Gastroesophageal sphincter (tissue), 4 donors: ENCODE results near the gene STK35. TPM values are rescaled to one million over a fixed set of nuclear protein-coding genes. Genes with fewer than 3 reads are reported as not detected.

ENCODE experiments used
- ATAC-seq: fragments of 150-250 bp; one replicate; pipeline ENCODE4 v1.9.1; 2016; ENCODE audit warnings: mild to moderate bottlenecking, moderate library complexity
- H3K27ac ChIP-seq, 4 donors: fragments of 200-600 bp; sonication (generic) in 3 of 4; 1 replicate in 3 of 4; 2 replicates in 1 of 4; pipeline ENCODE4 v1.5.1; 2016 to 2019
- H3K27me3 ChIP-seq: fragments of 200-600 bp; sonication (generic); one replicate; pipeline ENCODE4 v1.5.1; 2019
- H3K36me3 ChIP-seq, 2 donors: fragments of 200-600 bp; sonication (generic); one replicate each; pipeline ENCODE4 v1.5.1; 2019; ENCODE audit warnings: control low read depth in 1 of 2
- H3K4me1 ChIP-seq, 3 donors: fragments of 200-600 bp; sonication (generic); 1 replicate in 2 of 3; 2 replicates in 1 of 3; pipeline ENCODE4 v1.5.1; 2016 to 2019; ENCODE audit warnings: control low read depth in 2 of 3
- H3K4me3 ChIP-seq, 2 donors: fragments of 200-600 bp; sonication (generic); one replicate each; pipeline ENCODE4 v1.5.1; 2019; ENCODE audit warnings: mild to moderate bottlenecking in 1 of 2, moderate library complexity in 1 of 2
- H3K9me3 ChIP-seq, 3 donors: fragments of 200-600 bp; sonication (generic); one replicate each; pipeline ENCODE4 v1.5.1; 2017 to 2019; ENCODE audit warnings: control low read depth in 2 of 3
- EP300 ChIP-seq: sonication (generic); formaldehyde crosslinking; IDR thresholded peaks from one replicate; pipeline ENCODE4 v1.6.1; 2017; ENCODE audit warnings: antibody characterized with exemption, mild to moderate bottlenecking
- POLR2A ChIP-seq, 2 donors: fragments of 450-650 bp; IDR thresholded peaks; one replicate each; pipeline ENCODE4 v1.6.1; 2017; ENCODE audit warnings: antibody characterized with exemption in 2 of 2, mild to moderate bottlenecking in 2 of 2, moderate library complexity in 1 of 2
- POLR2AphosphoS5 ChIP-seq: sonication (generic); formaldehyde crosslinking; IDR thresholded peaks from one replicate; pipeline ENCODE4 v1.6.1; 2017; ENCODE audit warnings: antibody characterized with exemption
- WGBS, 2 donors: methylation state at CpG; one replicate each; pipeline ENCODE4 v1.1.5; 2018; ENCODE audit warnings: low coverage in 1 of 2; 5-methylcytosine and 5-hydroxymethylcytosine counted together
- total RNA-seq, 4 donors: library from RNA; depleted of rRNA; stranded (reverse); fragments of >200 nt; gene quantifications; one replicate each; pipeline ENCODE4 v1.1.0, GENCODE V29; 2016
- TF ChIP-seq, protein P1 (sequence below), 4 experiments: fragments of 200-600 bp in 2 of 4; fragments of 450-650 bp in 2 of 4; sonication (generic) in 1 of 4; IDR thresholded peaks; one replicate each; pipeline ENCODE4 v1.5.1; 2017 to 2019; ENCODE audit warnings: antibody characterized with exemption in 4 of 4, mild to moderate bottlenecking in 2 of 4, moderate library complexity in 2 of 4

STK35 gene
- total RNA-seq, 4 donors from 2014 or later = 18.3 to 24.6 (median 20.4) TPM

DNA sequence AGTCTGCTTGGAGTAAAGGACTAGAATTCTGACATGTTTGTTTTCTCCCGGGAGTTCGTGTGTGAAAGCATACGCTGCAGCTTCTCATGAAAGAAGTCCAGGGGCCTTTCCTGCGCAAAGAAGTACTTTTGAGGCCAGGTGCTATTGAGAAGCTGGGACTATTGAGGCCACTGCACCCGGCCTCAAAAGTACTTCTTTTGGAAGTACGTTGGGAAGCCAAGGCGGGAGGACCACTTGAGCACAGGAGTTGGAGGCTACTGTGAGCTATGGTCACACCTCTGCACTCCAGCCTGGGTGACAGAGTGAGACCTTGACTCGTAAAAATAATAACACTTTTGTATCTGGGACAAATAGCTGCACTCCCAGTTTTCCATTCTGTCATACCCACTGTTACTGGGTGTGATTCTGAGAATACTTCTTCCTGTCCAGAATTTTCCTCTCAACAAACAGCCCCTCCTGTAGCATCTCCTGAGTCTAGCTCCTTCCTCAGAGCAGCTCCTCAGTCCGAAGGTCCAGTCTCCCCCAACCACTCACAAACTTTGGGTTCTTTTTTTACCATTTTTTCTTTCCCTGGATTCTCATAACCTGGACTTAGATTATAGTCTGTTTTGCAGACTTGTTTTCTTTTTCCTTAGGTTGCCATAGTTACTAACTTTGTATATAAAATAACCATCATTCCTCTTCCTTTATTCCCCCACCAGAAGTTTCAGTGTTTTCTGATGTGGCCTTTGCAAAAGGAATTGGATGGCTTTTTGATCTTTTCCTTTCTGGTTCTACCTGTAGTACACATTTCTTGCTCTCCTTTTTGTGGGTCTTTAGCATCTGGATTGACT is 12.7 kb downstream of the STK35 start:
- WGBS, 2 donors = 48 to 70% methylated on average over 3 to 6 of the region's 9 CpGs
- no peaks in the 10 kb centered on the region for H3K9me3 ChIP-seq
- no peak for ATAC-seq
- peaks cover 11 to 86% (median 35%) of the 10 kb centered on the region in 3 donors for H3K4me1 ChIP-seq
- H3K27ac ChIP-seq = peak overlapping the region in 3 of 4 donors; percentile 44 to 69 (median 63)
- no peak overlapping the region for H3K4me3 ChIP-seq
- no peaks in the 10 kb centered on the region for H3K27me3 ChIP-seq
- TF ChIP-seq EP300 = no peak
- no peak for TF ChIP-seq POLR2A (IDR thresholded peaks at IDR 0.05)
- TF ChIP-seq, protein P1, sequence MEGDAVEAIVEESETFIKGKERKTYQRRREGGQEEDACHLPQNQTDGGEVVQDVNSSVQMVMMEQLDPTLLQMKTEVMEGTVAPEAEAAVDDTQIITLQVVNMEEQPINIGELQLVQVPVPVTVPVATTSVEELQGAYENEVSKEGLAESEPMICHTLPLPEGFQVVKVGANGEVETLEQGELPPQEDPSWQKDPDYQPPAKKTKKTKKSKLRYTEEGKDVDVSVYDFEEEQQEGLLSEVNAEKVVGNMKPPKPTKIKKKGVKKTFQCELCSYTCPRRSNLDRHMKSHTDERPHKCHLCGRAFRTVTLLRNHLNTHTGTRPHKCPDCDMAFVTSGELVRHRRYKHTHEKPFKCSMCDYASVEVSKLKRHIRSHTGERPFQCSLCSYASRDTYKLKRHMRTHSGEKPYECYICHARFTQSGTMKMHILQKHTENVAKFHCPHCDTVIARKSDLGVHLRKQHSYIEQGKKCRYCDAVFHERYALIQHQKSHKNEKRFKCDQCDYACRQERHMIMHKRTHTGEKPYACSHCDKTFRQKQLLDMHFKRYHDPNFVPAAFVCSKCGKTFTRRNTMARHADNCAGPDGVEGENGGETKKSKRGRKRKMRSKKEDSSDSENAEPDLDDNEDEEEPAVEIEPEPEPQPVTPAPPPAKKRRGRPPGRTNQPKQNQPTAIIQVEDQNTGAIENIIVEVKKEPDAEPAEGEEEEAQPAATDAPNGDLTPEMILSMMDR (IDR thresholded peaks at IDR 0.05) = no peak
- TF ChIP-seq POLR2AphosphoS5 = no peak
- H3K36me3 ChIP-seq = peaks cover 0 to 29% of the 10 kb centered on the region in 2 donors

DNA sequence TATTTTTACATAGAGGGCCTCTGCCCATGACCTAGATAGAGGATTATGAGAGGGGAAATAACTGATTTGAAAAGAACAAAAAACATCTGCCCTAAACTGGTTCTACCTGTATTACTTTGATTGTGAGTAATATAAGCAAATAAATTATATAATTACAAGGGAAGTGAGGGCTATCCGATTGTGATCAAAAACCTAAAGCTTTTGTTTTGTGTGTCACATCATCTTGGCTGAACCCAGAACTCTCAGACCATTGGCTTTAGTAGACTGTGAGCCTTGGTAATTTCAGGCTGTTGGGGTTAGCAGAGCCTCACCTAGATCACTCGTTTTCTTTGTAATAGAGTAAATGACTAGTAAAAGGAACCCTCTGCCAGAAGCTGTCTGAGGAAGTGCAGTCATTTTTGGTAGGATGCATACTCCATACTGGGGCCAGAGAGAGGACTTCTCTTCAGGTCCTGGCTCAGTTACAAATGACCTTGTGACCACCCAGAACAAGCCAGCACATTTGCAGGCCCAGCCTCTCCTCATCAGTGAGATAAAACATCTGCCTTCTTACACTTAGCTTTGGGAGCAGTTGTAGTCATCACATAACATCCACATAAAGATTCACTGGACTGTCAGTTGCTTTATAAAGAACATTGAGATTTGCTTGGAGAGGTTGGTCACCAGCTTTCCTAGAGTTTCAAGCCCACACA is 13.5 kb downstream of the STK35 start:
- WGBS, 2 donors = 28 to 30% methylated on average over 2 of the region's 2 CpGs
- H3K27me3 ChIP-seq = no peaks in the 10 kb centered on the region
- peak; percentile 45 for TF ChIP-seq POLR2AphosphoS5
- TF ChIP-seq, protein P1 (IDR thresholded peaks at IDR 0.05) = no peak
- peak; percentile 87 for ATAC-seq
- peaks cover 0 to 29% of the 10 kb centered on the region in 2 donors for H3K36me3 ChIP-seq
- H3K4me1 ChIP-seq = peaks cover 5 to 86% (median 31%) of the 10 kb centered on the region in 3 donors
- no peaks in the 10 kb centered on the region for H3K9me3 ChIP-seq
- H3K27ac ChIP-seq = peak overlapping the region in 3 of 4 donors; percentile 44 to 69 (median 63)
- no peak overlapping the region for H3K4me3 ChIP-seq

DNA sequence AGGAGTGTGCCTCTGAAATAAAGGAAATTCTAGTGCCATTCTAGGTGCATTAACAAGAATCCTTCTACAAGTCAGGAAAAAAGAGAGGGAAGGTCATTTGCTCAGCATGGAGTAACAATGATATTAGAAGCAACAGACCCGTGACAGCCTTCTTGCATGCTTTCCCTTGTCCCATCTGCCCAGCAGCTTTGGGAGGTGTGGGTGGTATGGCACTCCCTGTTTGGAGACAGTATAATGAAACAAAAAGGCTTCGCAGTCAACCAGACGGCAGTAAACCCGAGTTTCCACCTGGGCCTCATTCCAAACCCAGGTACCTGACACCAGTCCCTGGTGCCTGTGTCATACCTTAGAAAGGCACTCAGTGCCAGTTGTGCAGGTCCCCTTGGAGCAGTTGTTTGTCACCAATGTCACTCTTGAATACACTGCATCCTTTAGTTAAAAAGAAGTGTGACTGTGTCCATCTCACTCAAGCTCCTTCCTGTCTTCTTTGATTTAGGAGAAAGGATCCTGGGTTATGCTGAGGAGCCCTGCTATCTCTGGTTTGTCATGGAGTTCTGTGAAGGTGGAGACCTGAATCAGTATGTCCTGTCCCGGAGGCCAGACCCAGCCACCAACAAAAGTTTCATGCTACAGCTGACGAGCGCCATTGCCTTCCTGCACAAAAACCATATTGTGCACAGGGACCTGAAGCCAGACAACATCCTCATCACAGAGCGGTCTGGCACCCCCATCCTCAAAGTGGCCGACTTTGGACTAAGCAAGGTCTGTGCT is 14.7 kb downstream of the STK35 start:
- peaks cover 0 to 29% of the 10 kb centered on the region in 2 donors for H3K36me3 ChIP-seq
- H3K4me1 ChIP-seq = peaks cover 5 to 86% (median 40%) of the 10 kb centered on the region in 3 donors
- H3K27ac ChIP-seq = peak overlapping the region in 1 of 4 donors; percentile 63
- no peak for TF ChIP-seq POLR2A (IDR thresholded peaks at IDR 0.05)
- no peak overlapping the region for H3K4me3 ChIP-seq
- H3K9me3 ChIP-seq = no peaks in the 10 kb centered on the region
- no peaks in the 10 kb centered on the region for H3K27me3 ChIP-seq
- WGBS, 2 donors = 80 to 84% methylated on average over 2 to 6 of the region's 9 CpGs
- no peak for ATAC-seq

DNA sequence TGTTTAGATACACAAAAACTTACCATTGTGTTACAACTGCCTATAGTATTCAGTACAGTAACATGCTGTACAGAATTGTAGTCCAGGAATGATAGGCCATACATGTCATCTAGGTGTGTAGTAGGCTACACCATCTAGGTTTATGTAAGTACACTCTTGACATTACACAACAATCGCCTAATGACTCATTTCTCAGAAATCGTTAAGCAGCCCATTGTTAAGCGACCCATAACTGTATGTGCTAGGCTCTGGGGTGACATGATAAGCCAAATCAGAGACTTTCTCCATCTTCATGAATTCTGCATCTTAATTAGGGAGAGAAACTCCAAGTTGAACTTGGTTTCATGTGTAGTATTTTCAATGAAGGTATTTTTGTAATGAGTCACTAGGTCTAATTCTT is 17.2 kb downstream of the STK35 start:
- H3K27me3 ChIP-seq = no peaks in the 10 kb centered on the region
- H3K4me3 ChIP-seq = no peak overlapping the region
- no peak overlapping the region for H3K27ac ChIP-seq
- TF ChIP-seq POLR2AphosphoS5 = no peak
- TF ChIP-seq, protein P1 (IDR thresholded peaks at IDR 0.05) = no peak
- no peak for TF ChIP-seq POLR2A (IDR thresholded peaks at IDR 0.05)
- TF ChIP-seq EP300 = no peak
- peaks cover 0 to 29% of the 10 kb centered on the region in 2 donors for H3K36me3 ChIP-seq
- WGBS, 2 donors = 80 to 98% methylated on average over 3 of the region's 3 CpGs
- no peaks in the 10 kb centered on the region for H3K9me3 ChIP-seq
- ATAC-seq = no peak
- peaks cover 19 to 86% (median 52%) of the 10 kb centered on the region in 3 donors for H3K4me1 ChIP-seq

DNA sequence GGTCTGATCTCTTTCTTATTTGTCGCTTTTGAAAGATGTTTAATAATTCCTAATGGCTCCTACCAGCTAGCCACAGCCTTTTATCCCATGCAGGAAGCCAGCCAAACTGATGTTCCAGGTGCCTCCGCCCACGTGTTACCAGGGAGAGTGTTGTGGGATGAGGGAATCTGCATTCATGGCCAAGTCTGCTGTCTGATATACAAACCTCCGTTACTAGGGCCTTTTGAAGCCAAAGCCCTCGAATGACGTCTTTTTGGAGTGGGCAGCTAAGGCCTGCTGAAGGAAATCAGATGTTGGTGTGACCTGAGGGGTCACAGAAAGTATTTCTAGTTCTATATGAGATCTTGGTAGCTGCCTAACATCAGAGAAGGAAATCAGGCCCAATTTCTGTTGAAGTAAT is 21.3 kb downstream of the STK35 start:
- peak overlapping the region; percentile 41 to 66 (median 53) for H3K27ac ChIP-seq
- TF ChIP-seq EP300 (no peak), POLR2AphosphoS5 (peak; percentile 27)
- TF ChIP-seq, protein P1 (IDR thresholded peaks at IDR 0.05) = no peak
- no peak overlapping the region for H3K4me3 ChIP-seq
- WGBS, 2 donors = 11 to 22% methylated on average over 3 to 5 of the region's 6 CpGs
- no peaks in the 10 kb centered on the region for H3K27me3 ChIP-seq
- peaks cover 14 to 93% (median 43%) of the 10 kb centered on the region in 3 donors for H3K4me1 ChIP-seq
- H3K9me3 ChIP-seq = no peaks in the 10 kb centered on the region
- H3K36me3 ChIP-seq = peaks cover 0 to 13% of the 10 kb centered on the region in 2 donors
- ATAC-seq = peak; percentile 63
